NCI-H82 treated with DMSO at 0.1 percent for 48 hours (cell line): ENCODE results near the gene CATSPERD.

Experiments used
- DNase-seq: peaks from one replicate; lab custom pipeline; 2025; ENCODE audit not compliant: unreplicated experiment; lab: John Stamatoyannopoulos, UW

CATSPERD gene

DNA sequence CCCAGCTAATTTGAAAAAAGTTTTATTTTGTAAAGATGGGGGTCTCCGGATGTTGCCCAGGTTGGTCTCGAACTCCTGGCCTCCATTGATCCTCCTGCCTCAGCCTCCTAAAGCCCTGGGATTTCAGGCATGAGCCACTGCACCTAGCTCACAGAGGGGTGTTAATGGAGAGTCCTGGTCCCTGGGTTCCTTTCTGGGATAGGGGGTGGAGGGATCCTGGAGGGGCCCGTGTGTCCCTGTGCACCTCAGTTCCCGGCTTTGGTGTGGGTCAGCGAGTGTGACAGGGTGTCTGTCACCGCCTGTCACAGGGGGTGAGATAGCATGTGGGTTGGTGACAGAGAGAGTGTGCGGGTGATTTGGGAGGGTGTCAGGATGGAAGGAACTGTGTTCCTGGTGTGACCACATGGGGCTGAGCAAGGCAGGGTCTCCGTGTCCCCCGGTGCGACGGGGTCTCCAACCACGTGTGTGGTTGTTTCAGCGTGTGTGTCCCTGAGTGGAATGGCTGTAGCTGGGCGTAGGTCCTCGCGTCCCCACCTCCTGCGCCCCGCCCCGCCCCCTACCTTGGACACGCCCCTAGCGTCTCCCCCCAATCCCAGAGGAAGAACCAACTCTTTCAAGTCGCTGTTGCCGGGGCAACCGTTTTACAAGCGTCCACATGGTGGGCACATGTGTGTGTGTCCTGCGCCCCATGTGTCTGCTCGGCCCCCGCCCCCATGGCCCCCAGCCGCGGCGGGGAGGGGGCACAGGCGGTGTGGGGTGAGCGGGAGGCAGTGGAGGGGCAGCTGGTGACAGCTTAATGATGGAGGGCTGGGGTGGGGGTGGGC lies 81.6 kb downstream of the CATSPERD start:
- peak; percentile 19 for DNase-seq

DNA sequence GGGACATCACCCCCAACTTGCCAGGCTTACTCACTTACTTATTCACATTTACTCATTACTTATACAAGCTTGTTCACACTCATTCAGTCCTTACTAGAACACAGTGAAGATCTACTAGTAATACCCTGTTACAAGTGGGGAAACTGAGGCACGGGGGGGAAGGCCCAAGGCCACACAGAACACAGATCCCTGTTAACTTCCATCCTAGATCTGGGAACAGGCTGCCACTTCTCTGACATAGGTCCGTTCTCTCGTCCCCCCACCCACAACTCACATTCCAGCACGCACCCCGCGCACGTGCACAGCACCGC lies 83.0 kb downstream of the CATSPERD start:
- no peak for DNase-seq

DNA sequence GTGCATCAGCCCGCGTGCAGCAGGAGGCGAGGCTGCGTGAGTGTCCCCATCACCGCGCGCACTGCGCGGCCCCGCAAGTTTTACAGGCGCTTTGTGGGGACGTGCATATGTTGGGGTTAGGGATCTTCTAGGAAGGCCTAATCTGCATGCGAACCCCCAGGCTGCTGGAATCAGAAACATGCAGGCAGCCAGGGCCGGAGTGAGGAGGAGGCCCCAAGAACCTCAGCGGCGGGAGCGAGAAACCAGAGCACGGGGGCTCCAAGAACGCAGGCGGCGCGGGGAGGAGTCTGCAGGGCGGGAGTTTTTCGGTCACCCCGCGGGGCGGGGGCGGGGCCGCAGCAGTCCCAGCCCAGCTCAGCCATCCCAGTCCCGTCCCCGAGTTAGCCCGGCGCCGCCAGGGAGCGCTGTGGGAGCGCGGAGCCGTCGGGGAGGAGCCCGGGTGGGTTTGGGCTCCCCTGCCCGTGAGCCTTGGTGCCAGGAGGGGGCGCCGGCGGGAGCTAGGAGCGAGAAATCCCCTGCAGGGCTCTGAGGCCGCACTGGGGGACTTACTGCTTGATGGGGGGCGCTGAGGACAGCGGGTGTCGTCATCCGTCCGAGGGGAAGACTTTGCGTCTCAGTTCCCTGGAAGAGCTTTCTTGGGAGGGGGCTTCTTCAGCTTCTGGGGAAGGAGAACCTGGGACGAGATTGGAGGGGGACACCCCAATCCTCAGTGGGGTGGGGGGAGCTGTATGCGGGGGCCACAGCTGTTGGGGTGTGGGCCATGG lies 83.5 kb downstream of the CATSPERD start:
- peak; percentile 76 for DNase-seq

DNA sequence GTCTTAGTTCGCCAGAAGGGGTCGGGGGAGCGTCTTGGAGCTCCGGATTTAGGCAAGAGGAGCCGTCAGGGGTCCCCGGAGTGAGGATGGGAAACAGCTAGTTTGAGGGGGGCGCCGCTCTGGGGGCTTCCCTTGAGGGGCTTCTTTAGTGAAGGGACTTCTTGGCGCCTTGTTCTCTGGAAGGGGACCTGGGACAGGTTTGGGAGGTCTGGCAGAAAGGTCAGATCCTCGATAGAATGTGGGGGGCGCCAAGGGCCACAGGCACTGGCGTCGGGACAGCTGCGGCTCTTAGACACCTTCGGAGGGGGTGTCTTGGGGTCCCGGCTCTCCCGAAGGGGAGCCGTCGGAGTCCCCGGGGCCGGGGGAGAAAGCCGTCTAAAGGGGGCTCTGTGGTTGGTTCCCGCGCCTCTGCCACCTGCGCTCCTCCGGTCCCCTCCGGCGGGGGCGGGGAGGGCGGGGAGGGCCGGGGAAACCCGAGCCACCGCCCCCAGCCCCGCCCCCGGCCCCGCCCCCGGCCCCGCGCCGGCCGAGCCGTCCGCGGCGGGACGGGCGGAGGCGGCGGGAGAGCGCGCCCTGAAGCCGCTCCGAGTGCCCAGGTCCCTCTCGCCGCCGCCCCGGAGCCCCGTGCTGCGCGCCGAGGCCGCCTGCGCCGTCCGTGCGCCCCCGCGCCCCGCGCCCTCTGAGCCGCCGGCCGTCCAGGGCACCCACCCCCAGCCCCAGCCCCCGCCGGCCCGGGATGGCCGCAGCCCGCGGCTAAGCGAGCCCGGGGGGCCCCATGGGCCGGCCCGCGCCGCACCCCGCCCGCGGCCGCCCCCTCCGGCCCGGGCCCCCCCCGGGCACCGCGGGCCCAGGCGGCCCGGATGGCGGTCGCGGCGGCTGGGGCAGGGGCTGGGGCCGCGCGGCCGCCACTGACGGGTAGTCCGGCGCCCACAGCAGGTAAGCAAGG lies 84.4 kb downstream of the CATSPERD start, which contains the start of gene NRTN:
TSS of gene NRTN (plus strand) at position 552 of the 946 bp plus-strand sequence. CDS start 19,099 bp downstream, outside the sequence.
- no peak for DNase-seq

DNA sequence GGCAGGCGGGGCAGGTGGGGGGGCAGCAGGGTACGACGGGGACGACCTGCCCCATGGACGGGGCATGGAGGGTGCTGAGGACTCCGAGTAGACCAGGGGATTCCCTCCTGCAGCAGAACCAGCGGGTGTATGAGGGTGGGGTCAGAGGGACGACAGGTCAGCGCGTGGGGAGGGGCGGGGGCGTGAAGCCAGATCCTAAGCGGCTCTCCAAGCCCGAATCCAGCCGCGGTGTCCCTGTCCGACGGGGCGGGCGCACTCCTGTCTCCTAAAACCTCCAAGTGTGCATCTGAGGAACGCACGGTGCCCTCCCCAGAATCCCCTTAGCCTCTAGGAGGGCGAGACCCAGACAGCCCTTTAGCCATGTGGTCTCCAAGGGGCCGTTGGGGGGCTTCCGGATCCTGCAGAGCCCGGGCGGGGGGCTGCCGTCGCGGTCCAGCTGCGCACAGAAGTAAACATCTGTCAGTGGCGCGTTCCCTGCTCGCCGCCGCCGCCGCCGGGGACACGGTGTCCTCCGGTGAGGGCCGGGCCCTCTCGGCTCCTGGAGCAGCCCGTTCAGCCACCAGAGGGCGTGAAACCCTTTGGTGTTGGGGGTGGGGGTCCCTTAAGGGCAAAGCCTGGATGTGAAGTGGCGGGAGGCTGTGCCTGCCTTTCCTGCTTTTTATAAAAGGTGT lies 85.2 kb downstream of the CATSPERD start:
- peak; percentile 40 for DNase-seq

DNA sequence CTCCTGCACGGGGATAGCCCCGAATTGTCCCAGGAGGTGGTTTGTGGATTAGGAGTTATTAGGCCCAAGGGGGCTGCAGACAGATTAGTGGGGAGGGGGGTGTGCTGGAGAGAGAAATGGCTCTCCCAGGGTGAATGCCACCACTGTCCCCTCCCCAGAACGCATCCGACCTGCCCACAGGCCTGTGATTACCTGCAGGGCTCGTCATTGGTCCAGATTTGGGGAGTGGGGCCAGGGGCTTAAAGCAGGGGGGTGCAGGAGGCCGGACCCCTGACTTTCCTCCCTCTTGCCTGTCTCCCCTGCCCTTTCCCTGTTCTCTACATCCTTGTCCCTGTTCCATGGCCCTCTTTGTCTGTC lies 85.7 kb downstream of the CATSPERD start:
- no peak for DNase-seq

DNA sequence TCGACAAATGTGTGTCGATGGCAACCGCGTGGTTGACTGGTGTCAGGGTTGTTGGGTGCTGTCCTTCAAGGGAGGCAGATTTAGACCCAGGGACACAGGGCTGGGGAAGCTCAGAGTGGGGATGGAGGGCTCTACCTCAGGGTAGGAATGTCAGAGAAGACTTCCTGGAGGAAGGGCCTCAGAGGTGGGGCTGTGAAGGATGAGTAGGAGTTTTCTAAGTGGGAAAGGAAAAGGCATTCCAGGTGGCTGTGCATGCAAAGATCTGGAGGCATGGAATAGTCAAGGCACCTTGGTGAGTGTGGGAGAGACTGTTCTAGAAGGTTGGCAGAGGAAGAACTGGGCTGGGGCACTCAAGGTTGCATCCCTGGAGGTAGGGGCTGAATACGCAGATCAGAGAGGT lies 86.5 kb downstream of the CATSPERD start:
- no peak for DNase-seq

DNA sequence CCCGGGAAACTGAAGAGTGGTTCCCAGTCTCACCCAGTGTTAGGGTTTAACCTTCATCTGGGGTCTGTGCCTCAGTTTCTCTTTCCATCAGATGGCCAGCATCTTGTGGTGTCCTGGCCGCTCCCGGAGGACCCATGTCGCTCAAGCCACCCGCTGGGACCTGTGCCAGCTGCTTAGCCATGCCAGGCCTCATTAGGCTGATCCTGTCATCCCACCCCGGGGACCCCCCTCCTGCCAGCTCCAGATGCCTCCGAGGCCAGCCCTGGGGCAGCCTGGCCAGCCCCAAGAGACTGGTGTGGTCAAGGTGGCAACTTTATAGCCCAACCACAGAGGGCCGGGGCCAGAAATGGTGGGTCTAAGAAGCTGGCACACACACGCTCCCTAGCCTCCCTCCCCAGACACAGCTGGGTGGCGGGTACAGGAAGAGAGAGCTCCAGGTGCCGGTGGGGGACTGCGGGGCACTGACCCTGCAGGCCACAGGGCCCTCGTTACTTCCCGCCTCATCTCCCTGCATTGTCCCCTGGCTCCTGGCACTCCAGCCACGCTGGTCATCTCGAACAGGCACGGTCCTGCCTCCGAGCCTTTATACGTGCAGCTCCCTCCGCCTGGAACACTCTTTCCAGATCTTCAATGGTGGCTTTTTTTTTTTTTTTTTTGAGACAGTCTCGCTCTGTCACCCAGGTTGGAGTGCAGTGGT lies 87.8 kb downstream of the CATSPERD start:
- DNase-seq: no peak

DNA sequence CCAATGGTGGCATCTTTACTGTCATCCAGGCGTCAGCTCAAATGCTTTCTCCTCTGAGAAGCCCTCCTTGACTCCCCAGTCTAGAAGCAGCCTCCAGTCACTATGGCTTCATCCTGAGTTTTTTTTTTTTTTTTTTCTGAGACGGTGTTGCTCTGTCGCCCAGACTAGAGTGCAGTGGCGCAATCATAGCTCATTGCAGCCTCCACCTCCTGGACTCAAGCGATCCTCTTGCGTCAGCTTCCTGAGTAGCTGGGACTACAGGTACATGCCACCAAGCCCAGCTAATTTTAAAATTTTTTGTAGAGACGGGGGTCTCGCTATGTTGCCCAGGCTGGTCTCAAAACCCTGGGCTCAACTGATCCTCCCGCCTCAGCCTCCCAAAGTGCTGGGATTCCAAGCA lies 88.6 kb downstream of the CATSPERD start:
- no peak for DNase-seq

DNA sequence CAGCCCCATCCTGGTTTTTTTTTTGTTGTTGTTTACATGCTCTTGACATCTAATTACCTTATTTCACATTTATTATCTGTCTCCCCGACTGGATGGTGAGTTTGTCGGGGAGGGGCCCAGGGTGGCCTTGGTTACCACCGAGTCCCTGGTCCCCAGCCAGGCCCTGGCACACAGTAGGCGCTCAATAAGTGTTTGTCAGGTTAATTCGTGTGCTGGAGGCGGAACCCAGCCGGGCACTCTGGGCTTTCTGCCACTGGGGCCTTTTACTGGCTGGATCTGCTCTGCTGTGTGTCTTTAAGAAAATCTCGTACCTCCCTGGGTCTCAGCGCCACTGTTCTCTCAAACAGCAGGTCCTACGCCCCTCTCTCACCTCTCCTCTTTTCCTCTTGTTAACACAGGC lies 89.0 kb downstream of the CATSPERD start:
- no peak for DNase-seq

DNA sequence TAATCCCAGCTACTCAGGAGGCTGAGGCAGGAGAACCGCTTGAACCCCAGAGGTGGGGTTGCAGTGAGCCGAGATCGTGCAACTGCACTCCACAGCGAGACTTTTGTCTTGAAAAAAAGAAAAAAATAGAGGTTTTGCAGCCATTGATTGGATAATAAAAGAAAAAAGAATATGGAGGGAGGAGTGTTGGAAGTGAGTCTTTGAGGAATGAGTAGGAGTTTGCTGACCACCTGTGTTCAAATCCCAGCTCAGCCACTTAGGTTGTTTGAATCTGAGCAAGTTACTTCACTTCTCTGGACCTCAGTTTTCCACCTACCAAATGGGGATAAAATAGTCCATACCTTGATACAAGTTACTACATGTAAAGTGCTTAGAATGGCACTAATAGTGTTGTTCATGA lies 90.7 kb downstream of the CATSPERD start:
- DNase-seq: no peak

DNA sequence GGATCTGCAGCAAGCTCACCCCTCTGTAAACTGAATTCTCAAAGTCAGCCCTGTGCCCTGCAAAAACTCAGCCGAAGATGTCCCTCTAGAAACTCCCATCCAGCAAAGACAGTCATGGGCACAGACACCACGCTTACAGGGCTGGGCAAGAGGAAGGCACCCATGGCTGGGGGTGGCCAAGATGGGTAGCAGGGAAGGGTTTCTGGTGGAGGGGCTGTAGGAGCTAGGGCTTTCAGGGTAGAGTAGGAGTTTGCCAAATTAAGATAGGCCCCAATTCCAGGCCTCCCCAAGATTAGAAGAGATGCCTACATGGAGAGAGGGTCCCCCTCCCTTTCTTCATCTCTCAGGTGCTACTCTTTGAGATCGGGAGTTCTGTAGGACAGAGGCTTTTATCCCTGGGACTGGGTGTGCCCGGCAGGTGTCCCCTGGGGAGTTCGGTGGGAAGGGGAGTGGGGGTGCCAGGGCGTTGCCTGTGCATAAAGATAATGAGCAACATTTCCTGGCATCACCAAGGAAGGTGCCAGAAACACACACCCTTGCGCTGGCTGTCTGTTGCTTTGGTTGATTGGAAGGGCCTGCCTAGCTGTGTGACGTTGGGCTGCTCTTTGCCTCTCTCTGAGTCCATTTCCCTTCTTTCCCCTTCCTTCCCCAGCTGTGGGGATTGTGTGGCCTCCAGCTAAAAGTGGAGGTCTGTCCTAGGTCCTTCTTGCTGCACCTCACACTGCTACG lies 93.8 kb downstream of the CATSPERD start:
- no peak for DNase-seq

DNA sequence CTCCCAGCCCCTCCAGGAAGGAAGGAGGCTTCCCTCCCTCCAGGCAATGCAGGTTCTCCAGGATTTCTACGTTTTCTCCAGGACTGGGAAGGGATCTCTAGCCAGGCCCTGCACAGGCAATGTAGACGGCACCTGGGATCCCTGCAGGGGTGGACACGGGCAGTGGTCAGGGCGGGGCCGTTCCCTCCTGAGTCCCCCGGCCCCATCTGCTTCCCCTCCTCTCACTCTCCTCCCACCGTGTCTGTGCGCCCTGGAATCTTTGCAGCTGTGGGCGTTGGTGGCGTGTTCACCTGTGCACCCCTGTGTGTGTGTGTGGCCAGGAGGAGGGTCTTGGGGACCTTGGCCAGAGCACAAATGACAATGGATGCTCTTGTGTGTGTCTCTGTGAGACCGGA lies 94.4 kb downstream of the CATSPERD start:
- no peak for DNase-seq

DNA sequence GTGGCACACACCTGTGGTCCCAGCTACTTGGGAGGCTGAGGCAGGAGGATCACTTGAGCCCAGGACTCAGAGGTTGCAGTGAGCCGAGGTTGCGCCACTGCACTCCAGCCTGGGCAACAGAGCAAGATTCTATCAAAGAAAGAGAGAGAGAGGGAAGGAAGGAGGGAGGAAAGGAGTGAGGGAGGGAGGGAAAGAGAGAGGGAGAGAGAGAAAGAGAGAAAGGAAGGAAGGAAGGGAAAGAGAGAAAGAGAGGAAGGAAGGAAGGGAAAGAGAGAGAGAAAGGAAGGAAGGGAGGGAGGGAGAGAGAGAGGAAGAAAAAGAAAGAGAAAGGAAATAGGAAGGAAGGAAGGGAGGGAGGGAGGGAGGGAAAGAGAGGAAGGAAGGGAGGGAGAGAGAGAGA lies 96.8 kb downstream of the CATSPERD start:
- no peak for DNase-seq

DNA sequence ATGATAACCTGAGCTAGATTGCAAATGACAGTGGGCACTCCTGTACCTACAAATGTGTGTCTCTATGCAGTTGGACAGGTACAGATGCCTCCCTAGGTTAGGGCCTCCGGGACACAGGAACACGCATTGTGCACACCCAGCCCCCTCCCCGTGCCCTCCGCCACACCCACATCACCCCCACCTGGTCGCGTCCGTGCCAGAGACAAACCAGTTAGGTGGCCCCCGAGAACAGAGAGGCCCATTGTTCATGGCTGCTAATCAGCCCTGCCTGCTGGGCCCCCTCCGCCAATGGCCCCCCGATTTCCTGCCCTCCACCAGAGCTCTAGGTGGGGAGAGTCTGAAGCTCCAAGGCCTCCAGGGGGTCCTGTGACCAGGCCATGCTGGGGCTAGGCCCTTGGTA lies 98.2 kb downstream of the CATSPERD start:
- no peak for DNase-seq

DNA sequence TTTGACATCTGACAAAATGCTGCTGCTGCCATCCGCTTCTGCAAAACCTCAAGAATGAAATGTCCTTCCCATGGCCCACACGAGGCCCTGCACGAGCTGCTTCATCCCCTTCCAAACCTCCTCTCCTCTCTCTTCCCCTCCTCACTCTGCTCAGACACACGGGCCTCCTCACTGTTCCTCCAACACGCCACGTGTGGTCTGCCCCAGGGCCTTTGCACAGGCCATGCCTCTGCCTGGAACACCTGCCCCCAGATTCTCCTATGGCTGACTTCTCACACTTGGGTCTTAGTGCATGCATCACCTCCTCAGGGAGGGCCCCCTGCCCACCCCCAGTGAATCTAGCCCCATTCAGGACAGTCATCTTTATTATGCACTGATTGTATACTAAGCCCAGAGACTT lies 100.3 kb downstream of the CATSPERD start:
- DNase-seq: no peak

DNA sequence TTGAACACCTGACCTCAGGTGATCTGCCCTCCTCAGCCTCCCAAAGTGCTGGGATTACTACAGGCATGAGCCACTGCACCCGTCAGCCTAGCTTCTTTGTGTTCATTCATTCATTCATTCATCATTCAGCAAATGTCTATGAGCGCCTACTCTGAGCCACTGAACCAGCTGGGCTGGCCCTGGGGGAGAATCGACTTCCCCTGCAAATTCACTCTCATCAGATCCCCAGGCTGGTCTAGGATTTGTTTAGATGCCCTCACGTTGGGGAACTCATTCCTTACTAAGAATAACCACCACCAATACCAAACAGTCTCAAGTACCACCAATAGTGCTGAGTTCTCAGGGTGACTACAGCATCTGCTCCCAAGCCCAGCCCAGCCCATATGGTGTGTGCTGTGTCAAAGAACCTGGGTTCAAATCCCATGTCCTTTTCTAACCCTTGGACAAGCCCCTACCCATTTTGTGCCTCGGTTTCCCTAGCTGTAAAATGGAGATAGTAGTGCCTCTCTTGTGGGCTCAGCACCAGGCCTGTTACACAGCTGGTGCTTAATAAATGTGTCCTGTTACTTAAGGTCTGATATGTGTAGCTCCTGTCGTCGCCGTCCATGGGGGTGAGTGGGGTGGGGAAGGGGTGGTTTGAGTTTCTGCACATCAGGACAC lies 101.2 kb downstream of the CATSPERD start:
- no peak for DNase-seq

DNA sequence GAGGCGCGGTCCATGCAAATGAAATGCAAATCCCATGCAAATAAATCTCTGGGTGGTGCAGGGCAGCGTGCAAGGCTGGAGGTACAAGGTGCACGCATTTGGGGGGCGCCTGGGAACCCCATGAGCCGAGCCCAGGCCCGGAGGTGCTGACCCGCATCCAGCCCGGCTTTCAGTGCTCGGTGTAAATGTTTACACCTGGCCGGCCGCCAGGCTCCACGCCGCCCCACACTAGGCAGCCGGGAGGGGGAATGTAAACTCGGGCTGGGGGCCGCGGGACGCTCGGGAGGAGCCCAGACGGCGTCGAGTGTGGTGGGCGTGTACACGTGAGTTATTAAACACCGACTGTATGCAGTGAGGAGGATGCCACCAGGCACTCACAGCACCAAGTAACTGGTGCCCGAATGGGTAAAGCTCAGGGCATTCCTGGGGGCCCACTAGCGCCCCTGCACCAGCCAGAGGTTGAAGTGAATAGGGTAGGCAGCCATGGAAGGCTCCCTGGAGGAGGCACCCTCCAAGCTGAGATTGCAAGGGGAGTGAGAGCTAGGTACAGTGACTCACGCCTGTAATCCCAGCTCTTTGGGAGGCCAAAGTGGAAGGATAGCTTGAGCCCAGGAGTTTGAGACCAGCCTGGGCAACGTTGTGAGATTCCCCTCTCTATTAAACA lies 101.9 kb downstream of the CATSPERD start:
- DNase-seq: no peak
